Left lung (tissue), 10 donors: ENCODE results near the gene MAPKAPK5. TPM values are rescaled to one million over a fixed set of nuclear protein-coding genes. Genes with fewer than 3 reads are reported as not detected.

Source experiments
- ATAC-seq: fragments of 200-7000 bp; cut with Tn5 transposase; one replicate; pipeline ENCODE4 v1.9.1; 2020; ENCODE audit warnings: moderate library complexity
- DNase-seq, 4 donors: peaks; one replicate each; pipeline ENCODE4 v3.0.0-alpha.2; 2013 to 2020
- H3K27ac ChIP-seq, 2 donors: fragments of 200-600 bp; sonication (generic) in 1 of 2; one replicate each; pipeline versions ENCODE4 v1.5.0 to v1.8.0; 2020 to 2021
- H3K27me3 ChIP-seq, 2 donors: fragments of 200-600 bp; sonication (generic) in 1 of 2; one replicate each; pipeline versions ENCODE4 v1.5.0 to v1.8.0; 2020 to 2021
- H3K36me3 ChIP-seq, 2 donors: fragments of 200-600 bp; sonication (generic) in 1 of 2; one replicate each; pipeline versions ENCODE4 v1.5.0 to v1.8.0; 2020 to 2021
- H3K4me1 ChIP-seq, 2 donors: fragments of 200-600 bp; one replicate each; pipeline ENCODE4 v1.8.0; 2021
- H3K4me3 ChIP-seq, 2 donors: fragments of 200-600 bp; sonication (generic) in 1 of 2; one replicate each; pipeline versions ENCODE4 v1.5.0 to v1.8.0; 2020 to 2021; ENCODE audit warnings: mild to moderate bottlenecking in 1 of 2
- H3K9me3 ChIP-seq, 2 donors: fragments of 200-600 bp; sonication (generic) in 1 of 2; one replicate each; pipeline versions ENCODE4 v1.5.0 to v1.8.0; 2020 to 2021
- CTCF ChIP-seq, 2 donors: fragments of 200-600 bp; sonication (generic) in 1 of 2; IDR thresholded peaks; one replicate each; pipeline versions ENCODE4 v1.5.0 to v1.8.0; 2021; ENCODE audit warnings: antibody characterized with exemption in 2 of 2
- intact Hi-C, 2 donors: fragments of 100-400 bp; cut with DNase I; formaldehyde crosslinking; loops; one replicate each; pipeline versions ENCODE4 v1.11.2 to v1.14.2; 2022
- polyA plus RNA-seq, 6 donors: library from polyadenylated mRNA; unstranded; fragments of 120-200 nt; gene quantifications; one replicate each; pipeline ENCODE4 v1.2.1, GENCODE V29; 2013; ENCODE audit not compliant: insufficient read length in 6 of 6
- total RNA-seq, 2 donors: library from RNA; stranded (reverse); fragmentation: NEBNext Ultra II Directional; extraction: Animal tissue kit (Norgen Biotek cat#: 25700); gene quantifications; one replicate each; pipeline ENCODE4 v1.2.1, GENCODE V29; 2021
- donor health status: DM: no; HTN: yes; CAD: no.
- donor health status: DM: no; HTN: no; CAD: no.

MAPKAPK5 gene
- total and polyA plus RNA-seq, 8 donors, result 31.7 to 57.9 (median 50.3) TPM

- no peak for ATAC-seq
- no peak overlapping the region for H3K27ac ChIP-seq
- intact Hi-C loops, result no loop called here
Measured at GRCh38 chr12:111838353-111838752, 3.7 kb upstream of the MAPKAPK5 start.

GRCh38 chr12:111840807-111841206, 1.2 kb upstream of the MAPKAPK5 start:
- Histone ChIP-seq H3K4me1 (peaks cover 22 to 55% of the 10 kb centered on the region in 2 donors), H3K4me3 (peak overlapping the region; percentile 97 to 99), H3K27me3 (no peaks in the 10 kb centered on the region), H3K9me3 (no peaks in the 10 kb centered on the region), H3K27ac (peak overlapping the region; percentile 95 to 97), H3K36me3 (peaks cover 0 to 22% of the 10 kb centered on the region in 2 donors)
- peak in 1 of 4 donors; percentile 55 for DNase-seq
- intact Hi-C loops, result no loop called here
- no peak for ATAC-seq
- TF ChIP-seq CTCF (IDR thresholded peaks at IDR 0.05), result no peak

More at GRCh38 chr12:111838353-111838752, 3.7 kb upstream of the MAPKAPK5 start:
- DNase-seq, result no peak
- H3K4me1 ChIP-seq, result peaks cover 13 to 37% of the 10 kb centered on the region in 2 donors
- TF ChIP-seq CTCF (IDR thresholded peaks at IDR 0.05), result no peak
- no peaks in the 10 kb centered on the region for H3K27me3 ChIP-seq
- no peak overlapping the region for H3K4me3 ChIP-seq
- H3K9me3 ChIP-seq, result no peaks in the 10 kb centered on the region
- peaks cover 0 to 17% of the 10 kb centered on the region in 2 donors for H3K36me3 ChIP-seq

GRCh38 chr12:111841236-111841749, 735 bp upstream of the MAPKAPK5 start:
- ATAC-seq, result no peak
- intact Hi-C loops, result no loop called here
- Histone ChIP-seq H3K4me3 (peak overlapping the region; percentile 97 to 99), H3K36me3 (peaks cover 0 to 22% of the 10 kb centered on the region in 2 donors), H3K4me1 (peaks cover 22 to 59% of the 10 kb centered on the region in 2 donors), H3K27ac (peak overlapping the region; percentile 95 to 97), H3K27me3 (no peaks in the 10 kb centered on the region), H3K9me3 (no peaks in the 10 kb centered on the region)
- no peak for DNase-seq
- TF ChIP-seq CTCF (IDR thresholded peaks at IDR 0.05), result no peak

GRCh38 chr12:111842556-111843396, 748 bp downstream of the MAPKAPK5 start:
- Histone ChIP-seq H3K27ac (peak overlapping the region; percentile 95 to 97), H3K4me1 (peaks cover 22 to 59% of the 10 kb centered on the region in 2 donors), H3K9me3 (no peaks in the 10 kb centered on the region), H3K36me3 (peaks cover 0 to 22% of the 10 kb centered on the region in 2 donors), H3K4me3 (peak overlapping the region; percentile 97 to 99), H3K27me3 (no peaks in the 10 kb centered on the region)
- DNase-seq, result peak in 1 of 4 donors; percentile 5
- peak; percentile 16 for ATAC-seq
- TF ChIP-seq CTCF (IDR thresholded peaks at IDR 0.05), result no peak
- intact Hi-C loops, result no loop called here

- Histone ChIP-seq H3K27ac (no peak overlapping the region), H3K27me3 (no peaks in the 10 kb centered on the region), H3K4me1 (peaks cover 13 to 40% of the 10 kb centered on the region in 2 donors), H3K36me3 (peaks cover 0 to 21% of the 10 kb centered on the region in 2 donors), H3K9me3 (no peaks in the 10 kb centered on the region), H3K4me3 (no peak overlapping the region)
- no peak for TF ChIP-seq CTCF (IDR thresholded peaks at IDR 0.05)
- intact Hi-C loops, result no loop called here
- no peak for DNase-seq
- ATAC-seq, result no peak
Measured at GRCh38 chr12:111846016-111846415, 4.0 kb downstream of the MAPKAPK5 start.
